GM20431 (cell line): ENCODE measurements around the gene LYZL1.
"Not testable (repeated sequence)": the region's sequence is repeated elsewhere in the genome, so short reads cannot be mapped to it uniquely, and the experiment has no call there.

Experiments
- in situ Hi-C: fragments of 300-500 bp; cut with MseI, MboI; formaldehyde crosslinking; loops from one replicate; pipeline ENCODE4 v1.15.0; 2020; ENCODE audit warnings: low sequenced_read_pairs; ENCODE audit not compliant: unreplicated experiment

Gene LYZL1

GRCh38 chr10:29324220-29324841 is 35.5 kb downstream of the LYZL1 start:
- in situ Hi-C loops = loop anchor here (25.0 kb wide), 1 partner anchor 662 kb away; no protein-coding TSS in a partner anchor

- in situ Hi-C loops = no loop called here
These were observed 37.4 kb downstream of the LYZL1 start for GRCh38 chr10:29326299-29326698.

- in situ Hi-C loops = no loop called here
These were observed 38.2 kb downstream of the LYZL1 start for GRCh38 chr10:29326886-29327745.

- in situ Hi-C loops = no loop called here
These were observed 38.9 kb downstream of the LYZL1 start for GRCh38 chr10:29327746-29328102.

- in situ Hi-C loops = no loop called here
These were observed 40.1 kb downstream of the LYZL1 start for GRCh38 chr10:29328983-29329382.

DNA sequence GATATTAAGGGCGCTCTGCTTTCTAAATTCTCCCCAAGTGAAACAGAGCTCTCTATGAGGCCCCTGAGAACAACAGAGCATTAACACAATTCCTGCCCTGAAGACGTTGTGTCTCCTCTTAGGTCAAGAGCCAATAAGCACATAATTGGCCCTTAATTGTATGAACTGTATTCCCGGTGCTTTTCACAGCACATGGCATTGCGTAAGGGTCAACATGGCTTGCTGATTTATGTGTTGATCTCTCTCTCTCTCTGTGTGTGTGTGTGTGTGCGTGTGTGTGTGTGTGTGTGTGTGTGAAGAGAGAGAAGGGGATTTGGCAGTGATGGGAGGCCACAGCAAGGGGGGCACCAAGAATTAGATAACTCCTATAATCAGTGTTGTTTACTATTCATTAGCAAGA is 40.5 kb downstream of the LYZL1 start:
- in situ Hi-C loops = no loop called here

DNA sequence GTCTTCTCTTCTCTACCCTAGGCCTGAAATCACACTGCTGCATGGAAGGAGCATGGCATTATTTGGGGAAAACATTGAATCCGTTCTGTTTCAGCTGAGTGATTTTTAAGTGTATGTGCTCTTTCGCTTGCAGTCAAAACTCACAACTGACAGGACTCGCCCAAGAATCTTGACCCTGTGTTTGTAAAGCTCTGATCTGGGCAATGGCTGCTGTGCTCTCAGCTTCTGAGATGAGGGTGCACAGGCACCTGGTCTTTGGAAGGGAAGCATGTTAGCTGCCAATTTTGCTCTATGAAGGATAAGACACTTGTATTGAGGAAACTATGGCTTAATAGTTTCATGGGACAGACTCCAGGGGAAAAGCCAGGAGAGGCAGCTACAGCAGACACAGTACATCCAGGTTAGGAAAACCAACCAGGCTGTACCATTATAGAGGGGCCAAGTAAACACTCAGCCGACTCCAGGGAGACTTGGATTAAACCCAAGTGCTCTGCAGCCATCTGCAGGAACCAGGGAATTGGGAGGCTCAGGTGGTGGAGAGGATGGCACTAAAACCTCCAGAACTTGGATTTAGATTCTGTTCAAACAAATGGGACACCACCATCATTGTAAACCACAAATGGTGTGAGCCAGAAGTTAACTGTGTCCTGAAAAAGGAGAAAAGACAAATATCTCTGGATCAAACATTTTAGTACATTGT is 43.3 kb downstream of the LYZL1 start:
- in situ Hi-C loops = no loop called here

- in situ Hi-C loops = no loop called here
These were observed 43.9 kb downstream of the LYZL1 start for GRCh38 chr10:29332761-29333148.

- in situ Hi-C loops = not testable (repeated sequence)
These were observed 48.7 kb downstream of the LYZL1 start for GRCh38 chr10:29337526-29337925.

GRCh38 chr10:29343607-29344038 is 54.8 kb downstream of the LYZL1 start:
- in situ Hi-C loops = no loop called here

DNA sequence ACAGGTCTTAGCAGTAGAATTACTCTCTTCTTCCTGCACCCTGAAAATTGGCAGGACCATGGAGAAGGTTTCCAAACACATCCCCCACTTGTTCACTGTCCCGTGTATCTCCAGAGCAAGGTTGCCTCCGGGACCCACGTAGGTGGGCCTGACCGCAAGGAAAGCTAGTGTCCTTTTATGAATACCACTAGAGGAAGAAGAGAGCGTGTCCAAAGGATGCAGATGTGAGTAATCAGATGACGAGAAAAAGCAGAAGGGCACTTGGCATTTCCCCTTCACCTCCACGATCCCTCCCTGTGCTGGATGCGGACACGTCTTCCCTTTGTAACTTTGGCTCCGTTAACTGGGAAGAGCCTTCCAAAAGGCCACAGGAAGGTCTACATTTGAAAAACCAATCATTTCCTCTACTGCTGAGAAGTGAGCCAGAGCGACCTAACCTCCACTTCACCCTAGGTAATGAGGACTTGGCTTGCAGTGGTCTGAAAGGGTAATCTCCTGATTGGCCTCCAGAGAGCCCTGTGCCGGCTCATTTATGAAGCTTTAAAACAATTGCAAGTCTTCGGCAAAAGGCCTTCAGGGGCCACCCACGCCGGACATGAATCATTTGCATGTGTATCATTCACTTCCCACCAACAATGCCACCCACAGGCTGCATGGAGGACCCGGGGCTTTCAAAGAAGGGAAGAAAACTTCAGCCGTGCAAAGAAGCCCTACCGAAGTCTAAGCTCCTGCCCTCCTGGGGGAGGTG is 55.4 kb downstream of the LYZL1 start:
- in situ Hi-C loops = no loop called here

- in situ Hi-C loops = no loop called here
These were observed 56.5 kb downstream of the LYZL1 start for GRCh38 chr10:29345144-29345909.

- in situ Hi-C loops = no loop called here
These were observed 57.0 kb downstream of the LYZL1 start for GRCh38 chr10:29345910-29346209.

GRCh38 chr10:29346296-29347001 is 57.6 kb downstream of the LYZL1 start:
- in situ Hi-C loops = no loop called here

DNA sequence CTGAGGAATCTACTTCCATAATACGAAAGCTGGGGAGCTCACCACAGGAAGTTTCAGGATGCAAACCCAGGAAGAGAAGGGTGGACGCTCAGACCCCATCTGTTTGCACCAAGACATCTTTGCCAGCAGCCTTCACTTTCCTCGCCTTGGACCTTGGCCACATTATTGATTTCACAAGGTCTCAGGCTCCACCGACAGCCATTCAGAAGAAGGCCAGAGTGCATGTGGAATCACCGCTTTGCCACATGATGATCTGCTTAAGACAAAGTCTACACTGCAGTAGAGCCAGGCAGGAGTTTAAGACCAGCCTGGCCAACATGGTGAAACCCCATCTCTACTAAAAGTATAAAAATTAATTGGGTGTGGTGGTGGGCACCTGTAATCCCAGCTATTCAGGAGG is 60.0 kb downstream of the LYZL1 start:
- in situ Hi-C loops = no loop called here

DNA sequence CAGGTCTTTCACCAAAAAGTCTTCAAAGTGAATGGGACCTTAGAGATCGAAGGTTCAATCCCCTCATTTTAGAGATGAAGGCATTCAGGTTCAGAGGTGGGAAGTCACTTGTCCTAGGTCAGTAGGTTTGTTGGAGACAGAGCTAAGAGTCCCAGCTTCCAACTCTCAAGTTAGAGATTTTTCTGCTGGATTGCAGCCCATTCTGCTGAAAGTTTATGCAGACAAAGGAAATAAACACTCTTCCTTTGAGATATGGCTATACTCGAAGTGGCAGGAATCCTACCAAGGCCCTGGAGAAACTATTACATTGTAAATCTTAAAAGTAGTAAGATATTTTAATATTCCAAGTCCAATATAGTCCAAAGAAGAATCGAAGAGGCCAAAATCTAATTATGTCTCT is 64.4 kb downstream of the LYZL1 start:
- in situ Hi-C loops = no loop called here

DNA sequence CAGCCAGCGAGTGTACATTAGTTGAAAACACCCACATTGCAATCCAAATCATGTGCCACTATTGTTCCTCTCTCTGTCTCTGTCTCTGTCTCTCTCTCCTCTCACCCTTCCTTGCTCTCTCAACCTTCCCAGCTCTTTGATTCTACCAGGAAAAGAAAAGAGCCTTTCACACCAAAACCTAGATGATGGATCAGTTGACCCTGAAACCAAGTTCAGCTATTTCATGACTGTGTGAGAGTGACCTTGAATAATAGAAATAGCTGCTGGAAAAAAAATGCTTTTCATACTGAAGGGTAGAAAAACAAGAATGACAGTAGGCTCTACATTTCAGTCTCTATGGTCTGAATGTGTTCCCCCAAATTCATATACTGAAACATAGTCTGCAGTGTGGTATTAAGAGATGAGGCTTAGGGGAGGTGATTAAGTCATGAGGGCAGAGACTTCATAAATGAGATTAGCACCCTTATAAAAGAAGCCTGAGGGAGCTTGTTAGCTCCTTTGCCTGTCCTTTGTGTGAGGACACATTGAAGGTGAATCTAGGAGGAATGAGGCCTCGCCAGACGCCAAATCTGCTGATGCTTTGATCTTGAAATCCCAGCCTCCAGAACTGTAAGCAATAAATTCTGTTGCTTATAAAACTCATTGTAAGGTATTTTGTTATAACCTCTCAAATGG is 65.2 kb downstream of the LYZL1 start:
- in situ Hi-C loops = no loop called here

GRCh38 chr10:29355411-29355991 is 66.6 kb downstream of the LYZL1 start:
- in situ Hi-C loops = no loop called here
